HepG2 (cell line): Measurements from ENCODE around the gene PGC. TPM values are rescaled to one million over a fixed set of nuclear protein-coding genes. Genes with fewer than 3 reads are reported as not detected.

Experiments used
- AHR ChIP-seq: IDR thresholded peaks from 2 replicates; pipeline ENCODE4 v1.6.1; 2018; ENCODE audit warnings: missing genetic modification reagents, missing compliant biosample characterization
- MBD4 ChIP-seq: IDR thresholded peaks from 2 replicates; pipeline ENCODE4 v1.6.1; 2012; ENCODE audit warnings: low read length, inconsistent platforms, borderline replicate concordance
- NBN ChIP-seq: fragments of 450-650 bp; conservative IDR thresholded peaks from 2 replicates; pipeline ENCODE4 v1.6.1; 2017
- NR2C2 ChIP-seq: sonication (generic); formaldehyde crosslinking; IDR thresholded peaks from 2 replicates; pipeline ENCODE4 v1.4.0; 2020; ENCODE audit warnings: missing genetic modification reagents, mild to moderate bottlenecking, moderate library complexity, borderline replicate concordance
- PAF1 ChIP-seq: IDR thresholded peaks from 2 replicates; pipeline ENCODE4 v1.6.1; 2016; ENCODE audit warnings: missing genetic modification reagents, missing compliant biosample characterization
- RBM22 ChIP-seq: fragments of 200-400 bp; formaldehyde crosslinking; optimal IDR thresholded peaks from 2 replicates; pipeline ENCODE3; 2017; ENCODE audit warnings: mild to moderate bottlenecking, low read length, moderate library complexity
- TEAD2 ChIP-seq: sonication (generic); formaldehyde crosslinking; IDR thresholded peaks from 2 replicates; pipeline ENCODE4 v1.9.0; 2021; ENCODE audit warnings: missing genetic modification reagents
- U2AF1 ChIP-seq: fragments of 200-400 bp; formaldehyde crosslinking; optimal IDR thresholded peaks from 2 replicates; pipeline ENCODE3; 2017; ENCODE audit warnings: mild to moderate bottlenecking, low read depth, low read length
- ZBTB33 ChIP-seq: sonication (generic); formaldehyde crosslinking; IDR thresholded peaks from 2 replicates; pipeline ENCODE4 v1.4.0; 2020; ENCODE audit warnings: missing genetic modification reagents
- ZBTB7A ChIP-seq: sonication (generic); formaldehyde crosslinking; IDR thresholded peaks from 2 replicates; pipeline ENCODE4 v1.8.0; 2022; ENCODE audit warnings: mild to moderate bottlenecking, missing genetic modification reagents
- ZFP1 ChIP-seq: IDR thresholded peaks from 2 replicates; pipeline ENCODE4 v1.6.1; 2016
- ZFP37 ChIP-seq: sonication (generic); formaldehyde crosslinking; IDR thresholded peaks from 2 replicates; pipeline ENCODE4 v1.4.0; 2020; ENCODE audit warnings: missing genetic modification reagents, borderline replicate concordance
- ZNF318 ChIP-seq: sonication (generic); formaldehyde crosslinking; IDR thresholded peaks from 2 replicates; pipeline ENCODE4 v1.4.0; 2020; ENCODE audit warnings: mild to moderate bottlenecking, missing genetic modification reagents
- ZNF724P ChIP-seq: sonication (generic); formaldehyde crosslinking; IDR thresholded peaks from 2 replicates; pipeline ENCODE4 v1.8.0; 2022; ENCODE audit warnings: missing genetic modification reagents, borderline replicate concordance
- ZNF775 ChIP-seq: sonication (generic); formaldehyde crosslinking; IDR thresholded peaks from 2 replicates; pipeline ENCODE4 v1.4.0; 2020; ENCODE audit warnings: missing genetic modification reagents, mild to moderate bottlenecking, moderate library complexity, borderline replicate concordance
- polyA plus RNA-seq, 8 experiments: library from polyadenylated mRNA; depleted of rRNA in 3 of 8; stranded (reverse) in 7 of 8; unstranded in 1 of 8; fragments of >200 nt; fragmentation: Illumina TruSeq in 4 of 8; extraction: Trizol in 4 of 8; gene quantifications; 2 replicates each; pipeline versions ENCODE4 v1.2.1 to v1.2.3, GENCODE V29; 2011 to 2016; ENCODE audit warnings: low read depth in 4 of 8, missing spikeins in 1 of 8, mixed read lengths in 1 of 8; ENCODE audit not compliant: insufficient read depth in 1 of 8
- total RNA-seq, 5 experiments: library from RNA; depleted of rRNA; stranded (reverse); fragments of >200 nt; fragmentation: Illumina TruSeq; extraction: Trizol; gene quantifications; 2 replicates each; pipeline ENCODE4 v1.2.3, GENCODE V29; 2016; ENCODE audit warnings: low read depth in 1 of 5
- TF ChIP-seq, protein P1 (sequence below): sonication (generic); formaldehyde crosslinking; IDR thresholded peaks from 2 replicates; pipeline ENCODE4 v1.8.1; 2023; ENCODE audit warnings: mild to moderate bottlenecking, moderate library complexity, missing genetic modification reagents

The PGC gene
- total and polyA plus RNA-seq, 2 of the 13 experiments (the other 11 are each of a cell fraction or from before 2014, with no cell fraction given): 426 to 502 TPM

GRCh38 chr6:41723530-41724227, 23.5 kb downstream of the PGC start (continued):
- 0 out of 2 replicates have a peak, but pooled peaks have one; percentile 44 for TF ChIP-seq ZBTB33 (CRISPR knock-in tag)
- TF ChIP-seq PAF1 (CRISPR knock-in tag): no peak
- TF ChIP-seq ZFP1 (CRISPR knock-in tag): no peak
- TF ChIP-seq NR2C2 (CRISPR knock-in tag): 0 out of 2 replicates have a peak, but pooled peaks have one; percentile 44
- no peak for TF ChIP-seq RBM22
- TF ChIP-seq, protein P1, sequence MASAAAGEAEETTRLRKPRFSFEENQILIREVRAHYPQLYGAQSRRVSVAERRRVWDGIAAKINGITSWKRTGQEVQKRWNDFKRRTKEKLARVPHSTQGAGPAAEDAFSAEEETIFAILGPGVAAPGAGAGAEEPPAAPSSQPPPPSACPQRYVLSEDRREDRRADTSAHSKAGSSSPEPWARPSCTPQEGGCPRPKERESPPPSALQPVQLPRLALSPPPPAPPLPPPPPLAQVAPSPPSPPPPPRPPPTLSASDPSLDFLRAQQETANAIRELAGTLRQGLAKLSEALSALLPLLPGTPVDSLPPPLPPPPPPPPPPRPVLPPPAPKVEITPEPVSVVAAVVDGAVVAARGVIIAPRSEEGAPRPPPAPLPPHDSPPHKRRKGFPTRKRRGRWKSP (CRISPR knock-in tag): peak; percentile 47; the same call in 1 of the 2 replicates
- no peak for TF ChIP-seq TEAD2 (CRISPR knock-in tag)
- no peak for TF ChIP-seq ZNF318 (CRISPR knock-in tag)
- TF ChIP-seq ZBTB7A (CRISPR knock-in tag): peak; percentile 59
- no peak for TF ChIP-seq MBD4
- TF ChIP-seq ZNF775: no peak
- no peak for TF ChIP-seq NBN
- 0 out of 2 replicates have a peak, but pooled peaks have one; percentile 31 for TF ChIP-seq ZFP37
- no peak for TF ChIP-seq ZNF724P (CRISPR knock-in tag)
- TF ChIP-seq AHR (CRISPR knock-in tag): no peak
- TF ChIP-seq U2AF1: no peak
